A549 (cell line): ENCODE results near the gene TMEM220. TPM values are rescaled to one million over a fixed set of nuclear protein-coding genes. Genes with fewer than 3 reads are reported as not detected.

Source experiments
- ATAC-seq, 2 experiments: fragments of 200-7000 bp in 1 of 2; fragments of >200 bp in 1 of 2; cut with Nextera tagmentation in 1 of 2; cut with Tn5 transposase in 1 of 2; 3 replicates each; pipeline versions ENCODE4 v1.8.0 to v1.9.1; 2018 to 2020; ENCODE audit warnings: mild to moderate bottlenecking in 1 of 2, moderate library complexity in 1 of 2
- CTCF ChIA-PET: fragments of 300-600 bp; sonication (Branson Sonifier 250); formaldehyde crosslinking; extraction: SDS; loops from one replicate; lab custom pipeline; 2021; ENCODE audit warnings: antibody characterized with exemption, inconsistent platforms; lab: Yijun Ruan, JAX
- POLR2A ChIA-PET: fragments of 350-600 bp; formaldehyde crosslinking; extraction: SDS; loops from one replicate; lab custom pipeline; 2021; ENCODE audit warnings: antibody characterized with exemption, inconsistent platforms; lab: Yijun Ruan, JAX
- DNase-seq, 2 experiments: peaks; one replicate each; pipeline versions ENCODE4 v3.0.0 to v3.0.0-alpha.2; 2011 to 2016; ENCODE audit warnings: low read depth in 1 of 2, low spot score in 1 of 2
- FAIRE-seq: peaks from 2 replicates; lab custom pipeline; 2011; peaks lifted over from hg19 to GRCh38; lab: Jason Lieb, UNC
- H3K27ac ChIP-seq, 2 experiments: fragments of >200 bp; sonication (Bioruptor Twin); formaldehyde crosslinking; 3 replicates each; pipeline ENCODE4 v1.5.1; 2016 to 2017
- H3K4me1 ChIP-seq: fragments of >200 bp; sonication (Bioruptor Twin); formaldehyde crosslinking; 3 replicates; pipeline ENCODE4 v1.6.1; 2016
- H3K4me2 ChIP-seq: fragments of >200 bp; sonication (Bioruptor Twin); formaldehyde crosslinking; 3 replicates; pipeline ENCODE4 v1.6.1; 2016
- H3K4me3 ChIP-seq: fragments of >200 bp; sonication (Bioruptor Twin); formaldehyde crosslinking; 3 replicates; pipeline ENCODE4 v1.5.1; 2016
- H3K9me3 ChIP-seq: fragments of >200 bp; sonication (Bioruptor Twin); formaldehyde crosslinking; 3 replicates; pipeline ENCODE4 v1.6.1; 2016
- BCL3 ChIP-seq: fragments of >200 bp; sonication (Bioruptor Twin); formaldehyde crosslinking; IDR thresholded peaks from 3 replicates; pipeline ENCODE4 v1.6.1; 2016
- CBX2 ChIP-seq: fragments of 200-600 bp; sonication (generic); IDR thresholded peaks from 2 replicates; pipeline ENCODE4 v1.6.1; 2016; ENCODE audit warnings: low read depth, mild to moderate bottlenecking, borderline replicate concordance
- CHD2 ChIP-seq: fragments of 150-350 bp; IDR thresholded peaks from 2 replicates; pipeline ENCODE4 v1.6.1; 2014; ENCODE audit warnings: low read length; ENCODE audit not compliant: partially characterized antibody
- EHF ChIP-seq: fragments of 250-450 bp; sonication (Bioruptor Pico); IDR thresholded peaks from 2 replicates; pipeline ENCODE4 v1.5.0; 2020; ENCODE audit warnings: mild to moderate bottlenecking
- EHMT2 ChIP-seq: fragments of 200-600 bp; sonication (generic); IDR thresholded peaks from 2 replicates; pipeline ENCODE4 v1.6.1; 2016; ENCODE audit warnings: antibody characterized with exemption, low read depth, mild to moderate bottlenecking, moderate library complexity
- ELK1 ChIP-seq: fragments of 150-350 bp; IDR thresholded peaks from 2 replicates; pipeline ENCODE4 v1.6.1; 2014; ENCODE audit warnings: low read depth, mild to moderate bottlenecking, low read length
- ESRRA ChIP-seq: fragments of 150-350 bp; IDR thresholded peaks from 2 replicates; pipeline ENCODE4 v1.6.1; 2014; ENCODE audit warnings: mild to moderate bottlenecking, low read length, borderline replicate concordance
- FOSL2 ChIP-seq, 2 experiments: fragments of 450-650 bp in 1 of 2; fragments of >200 bp in 1 of 2; sonication (Bioruptor Twin) in 1 of 2; formaldehyde crosslinking; IDR thresholded peaks; 2 replicates each; pipeline versions ENCODE4 v1.5.0 to v1.6.1; 2016 to 2020; ENCODE audit warnings: mild to moderate bottlenecking in 1 of 2, moderate library complexity in 1 of 2
- FOXS1 ChIP-seq: fragments of 250-450 bp; sonication (Bioruptor Pico); IDR thresholded peaks from 2 replicates; pipeline ENCODE4 v1.5.0; 2020; ENCODE audit warnings: mild to moderate bottlenecking, moderate library complexity
- MAZ ChIP-seq: fragments of 150-350 bp; IDR thresholded peaks from 2 replicates; pipeline ENCODE4 v1.6.1; 2014; ENCODE audit warnings: antibody characterized with exemption, low read depth, low read length, borderline replicate concordance
- PBX3 ChIP-seq: IDR thresholded peaks from 2 replicates; pipeline ENCODE4 v1.6.1; 2012
- POLR2AphosphoS2 ChIP-seq: conservative IDR thresholded peaks from 2 replicates; pipeline ENCODE4 v1.6.1; 2012; ENCODE audit warnings: low read length, improper control_type of control experiment, inconsistent platforms
- RFX5 ChIP-seq: fragments of 450-650 bp; IDR thresholded peaks from 2 replicates; pipeline ENCODE4 v1.7.1; 2014; ENCODE audit warnings: antibody characterized with exemption, mild to moderate bottlenecking, moderate library complexity
- TP53 ChIP-seq: fragments of 250-450 bp; sonication (Bioruptor Pico); IDR thresholded peaks from 2 replicates; pipeline ENCODE4 v1.5.0; 2021; ENCODE audit warnings: mild to moderate bottlenecking, moderate library complexity
- ZC3H11A ChIP-seq: fragments of 450-650 bp; IDR thresholded peaks from 2 replicates; pipeline ENCODE4 v1.6.1; 2014; ENCODE audit warnings: antibody characterized with exemption, mild to moderate bottlenecking
- ZFP36 ChIP-seq: fragments of 450-650 bp; IDR thresholded peaks from 2 replicates; pipeline ENCODE4 v1.6.1; 2014; ENCODE audit warnings: borderline replicate concordance; ENCODE audit not compliant: partially characterized antibody
- ZSCAN20 ChIP-seq: fragments of 250-450 bp; sonication (Bioruptor Pico); IDR thresholded peaks from 2 replicates; pipeline ENCODE4 v1.8.0; 2022; ENCODE audit warnings: mild to moderate bottlenecking, moderate library complexity
- WGBS: methylation state at CpG from one replicate; pipeline ENCODE4 v1.1.6; 2017; ENCODE audit errors: missing lambda C conversion rate; 5-methylcytosine and 5-hydroxymethylcytosine counted together
- polyA plus RNA-seq, 4 experiments: library from polyadenylated mRNA; depleted of rRNA in 3 of 4; stranded (reverse); fragments of >200 nt; fragmentation: RNase III in 1 of 4; extraction: RNeasy Plus Mini Kit Qiagen cat#74134 plus additional on column Dnase treatment in 1 of 4; gene quantifications; 2 replicates in 3 of 4; 3 replicates in 1 of 4; pipeline ENCODE4 v1.2.3, GENCODE V29; 2011 to 2017

The TMEM220 gene
- polyA plus RNA-seq, 2 of the 4 experiments (the other 2 are of a cell fraction): 3.8 to 6.3 TPM

GRCh38 chr17:10744501-10745000, 14.7 kb upstream of the TMEM220 start:
- no peak for FAIRE-seq

GRCh38 chr17:10743316-10744009, 13.6 kb upstream of the TMEM220 start:
- 46% methylated on average over 8 of the region's 8 CpGs for WGBS
- ChIA-PET CTCF (interaction anchor here (0.9 kb wide), 1 partner anchor 11 kb away, joined by 3 read pairs; no protein-coding TSS in a partner anchor), POLR2A (no interaction called here)
- no peak for FAIRE-seq
- TF ChIP-seq FOSL2 (IDR thresholded peaks at IDR 0.05): no peak
- TF ChIP-seq FOSL2 (CRISPR knock-in tag; IDR thresholded peaks at IDR 0.05): no peak
- no peak for TF ChIP-seq ZSCAN20 (CRISPR knock-in tag)
- TF ChIP-seq PBX3: no peak
- no peak for TF ChIP-seq TP53 (CRISPR knock-in tag)
- TF ChIP-seq ZFP36: no peak
- no peak for TF ChIP-seq CBX2
- no peak for TF ChIP-seq BCL3
- no peaks in the 10 kb centered on the region for H3K9me3 ChIP-seq
- DNase-seq: no peak
- H3K27ac ChIP-seq: no peak overlapping the region
- H3K4me3 ChIP-seq: no peak overlapping the region
- peak overlapping the region; percentile 28; the same call in 1 of the 3 replicates for H3K4me2 ChIP-seq
- peaks cover 4% of the 10 kb centered on the region; the same call in 1 of the 3 replicates for H3K4me1 ChIP-seq
- ATAC-seq: no peak

More at GRCh38 chr17:10744501-10745000, 14.7 kb upstream of the TMEM220 start:
- no peak for ATAC-seq
- 48% methylated on average over 7 of the region's 7 CpGs for WGBS
- DNase-seq: no peak
- Histone ChIP-seq H3K4me2 (no peak overlapping the region), H3K27ac (no peak overlapping the region), H3K4me3 (no peak overlapping the region), H3K9me3 (no peaks in the 10 kb centered on the region), H3K4me1 (peaks cover 3% of the 10 kb centered on the region; the same call in 1 of the 3 replicates)
- ChIA-PET POLR2A (no interaction called here), CTCF (no interaction called here)
- no peak for TF ChIP-seq ZC3H11A
- no peak for TF ChIP-seq ESRRA
- TF ChIP-seq EHF (CRISPR knock-in tag): no peak
- TF ChIP-seq CBX2: no peak
- TF ChIP-seq POLR2AphosphoS2: no peak
- no peak for TF ChIP-seq EHMT2
- TF ChIP-seq ELK1: no peak
- TF ChIP-seq FOXS1 (CRISPR knock-in tag): no peak
- TF ChIP-seq RFX5: no peak
- TF ChIP-seq CHD2: no peak
- TF ChIP-seq ZFP36: no peak

- ChIA-PET CTCF (interaction anchor here (1.3 to 3.0 kb wide), 4 partner anchors 9 to 1194 kb away, joined by 4 to 13 read pairs (median 6); no protein-coding TSS in a partner anchor), POLR2A (no interaction called here)
- H3K4me3 ChIP-seq: no peak overlapping the region
- 62% methylated on average over 6 of the region's 6 CpGs for WGBS
- no peak for TF ChIP-seq MAZ
- TF ChIP-seq, all 56 proteins: peak for 0
- Histone ChIP-seq H3K27ac (no peak overlapping the region), H3K4me1 (peaks cover 15% of the 10 kb centered on the region), H3K4me2 (no peak overlapping the region), H3K9me3 (no peaks in the 10 kb centered on the region)
- ATAC-seq (no peak), DNase-seq (no peak), FAIRE-seq (no peak)
These were observed 12.6 kb upstream of the TMEM220 start for GRCh38 chr17:10742431-10742830.
